ENCODE measurements around the gene FRMPD4. TPM values are rescaled to one million over a fixed set of nuclear protein-coding genes. Genes with fewer than 3 reads are reported as not detected.

FRMPD4 gene
- total and polyA plus RNA-seq, 2 donors (not counting 3 experiments of a cell fraction or from before 2014, with no cell fraction given), result not detected

- dilution Hi-C loops (cut with MboI; ENCODE audit: extremely low pct_ligation_motif_present, low sequenced_read_pairs), result no loop called here
- CTCF ChIA-PET, result no interaction called here
- intact Hi-C loops (cut with micrococcal nuclease), result no loop called here
These were observed 296.2 kb downstream of the FRMPD4 start for GRCh38 chrX:12434493-12434892.

More at GRCh38 chrX:12434493-12434892, 296.2 kb downstream of the FRMPD4 start:
- Histone ChIP-seq H3K9ac (replicated peaks; ENCODE audit: extremely low read depth, insufficient read depth, low read length) (no peak overlapping the region), H3K4me1 (ENCODE audit: control insufficient read depth, extremely low read depth, insufficient read depth, low read length) (no peaks in the 10 kb centered on the region), H3K4me2 (ENCODE audit: insufficient read depth, low read length) (no peak overlapping the region), H3K9me1 (replicated peaks; ENCODE audit: control insufficient read depth, extremely low read depth, insufficient read depth, low read length) (no peaks in the 10 kb centered on the region), H3K9me3 (replicated peaks; ENCODE audit: control insufficient read depth, insufficient read depth, low read length) (no peaks in the 10 kb centered on the region), H3K79me2 (ENCODE audit: control insufficient read depth, insufficient read depth, low read length) (no peaks in the 10 kb centered on the region), H2AFZ (ENCODE audit: low read depth, low read length) (no peak overlapping the region), H4K20me1 (replicated peaks; ENCODE audit: control insufficient read depth, extremely low read depth, insufficient read depth, low read length) (no peaks in the 10 kb centered on the region), H3K4me3 (replicated peaks in 1 of 3; ENCODE audit: insufficient read depth in 1 of 3, low read depth in 1 of 3, low read length in 3 of 3) (no peak overlapping the region), H3K27ac (ENCODE audit: insufficient read depth, low read depth, low read length) (no peak overlapping the region), H3K36me3 (ENCODE audit: control insufficient read depth in 2 of 2, extremely low read depth in 1 of 2, insufficient read depth in 2 of 2, low read length in 2 of 2) (no peaks in the 10 kb centered on the region), H3K27me3 (ENCODE audit: control insufficient read depth in 2 of 2, insufficient read depth in 2 of 2, low read length in 2 of 2) (no peaks in the 10 kb centered on the region)
- no peak for TF ChIP-seq MYC (IDR thresholded peaks at IDR 0.05; ENCODE audit: low read depth, low read length)
- TF ChIP-seq POLR2AphosphoS5 (IDR thresholded peaks at IDR 0.05; ENCODE audit: insufficient read depth, low read depth, low read length), result no peak
- TF ChIP-seq JUN (IDR thresholded peaks at IDR 0.05; ENCODE audit: borderline replicate concordance, insufficient read depth, insufficient read length, low read depth), result no peak
- TF ChIP-seq POLR2A (IDR thresholded peaks at IDR 0.05; ENCODE audit: low read depth, low read length), result no peak
- TF ChIP-seq, protein P1, sequence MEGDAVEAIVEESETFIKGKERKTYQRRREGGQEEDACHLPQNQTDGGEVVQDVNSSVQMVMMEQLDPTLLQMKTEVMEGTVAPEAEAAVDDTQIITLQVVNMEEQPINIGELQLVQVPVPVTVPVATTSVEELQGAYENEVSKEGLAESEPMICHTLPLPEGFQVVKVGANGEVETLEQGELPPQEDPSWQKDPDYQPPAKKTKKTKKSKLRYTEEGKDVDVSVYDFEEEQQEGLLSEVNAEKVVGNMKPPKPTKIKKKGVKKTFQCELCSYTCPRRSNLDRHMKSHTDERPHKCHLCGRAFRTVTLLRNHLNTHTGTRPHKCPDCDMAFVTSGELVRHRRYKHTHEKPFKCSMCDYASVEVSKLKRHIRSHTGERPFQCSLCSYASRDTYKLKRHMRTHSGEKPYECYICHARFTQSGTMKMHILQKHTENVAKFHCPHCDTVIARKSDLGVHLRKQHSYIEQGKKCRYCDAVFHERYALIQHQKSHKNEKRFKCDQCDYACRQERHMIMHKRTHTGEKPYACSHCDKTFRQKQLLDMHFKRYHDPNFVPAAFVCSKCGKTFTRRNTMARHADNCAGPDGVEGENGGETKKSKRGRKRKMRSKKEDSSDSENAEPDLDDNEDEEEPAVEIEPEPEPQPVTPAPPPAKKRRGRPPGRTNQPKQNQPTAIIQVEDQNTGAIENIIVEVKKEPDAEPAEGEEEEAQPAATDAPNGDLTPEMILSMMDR (IDR thresholded peaks at IDR 0.05; ENCODE audit: extremely low read depth in 1 of 2, insufficient read depth in 1 of 2, low read depth in 1 of 2, low read length in 2 of 2), result no peak
- no peak for TF ChIP-seq FOS (IDR thresholded peaks at IDR 0.05; ENCODE audit: borderline replicate concordance, insufficient read depth, low read length)
- no peak for TF ChIP-seq EZH2 (IDR thresholded peaks at IDR 0.05; ENCODE audit: borderline replicate concordance, low read depth, low read length, severe bottlenecking)
- no peak for TF ChIP-seq GATA2 (IDR thresholded peaks at IDR 0.05; ENCODE audit: insufficient read depth, insufficient read length, low read depth, low read length)
- TF ChIP-seq MAX (IDR thresholded peaks at IDR 0.05; ENCODE audit: insufficient read depth, insufficient read length), result no peak
- no peak for FAIRE-seq
- BruUV-seq (replicated peaks), result no TSS peak
- POLR2A ChIA-PET, result no interaction called here
- DNase-seq (ENCODE audit: low read depth, low spot score), result no peak
